IPS-18a (cell line): ENCODE results near the gene ST3GAL3.
"Not testable (repeated sequence)": the region's sequence is repeated elsewhere in the genome, so short reads cannot be mapped to it uniquely, and the experiment has no call there.

Source experiments
- H3K27ac ChIP-seq: one replicate; pipeline ENCODE4 v1.5.1; 2013; ENCODE audit warnings: low read length
- H3K27me3 ChIP-seq: one replicate; pipeline ENCODE4 v1.6.1; 2013; ENCODE audit warnings: mild to moderate bottlenecking, low read length; ENCODE audit not compliant: control insufficient read depth, insufficient read depth
- H3K36me3 ChIP-seq: one replicate; pipeline ENCODE4 v1.6.1; 2013; ENCODE audit warnings: low read depth, low read length; ENCODE audit not compliant: control insufficient read depth
- H3K4me1 ChIP-seq: one replicate; pipeline ENCODE4 v1.6.1; 2013; ENCODE audit warnings: low read depth, low read length; ENCODE audit not compliant: control insufficient read depth
- H3K4me3 ChIP-seq: one replicate; pipeline ENCODE4 v1.5.1; 2013; ENCODE audit warnings: low read length
- H3K9ac ChIP-seq: one replicate; pipeline ENCODE4 v1.6.1; 2013; ENCODE audit warnings: mild to moderate bottlenecking, low read length, moderate library complexity
- H3K9me3 ChIP-seq: one replicate; pipeline ENCODE4 v1.6.1; 2013; ENCODE audit warnings: low read depth, low read length; ENCODE audit not compliant: control insufficient read depth

The ST3GAL3 gene

DNA sequence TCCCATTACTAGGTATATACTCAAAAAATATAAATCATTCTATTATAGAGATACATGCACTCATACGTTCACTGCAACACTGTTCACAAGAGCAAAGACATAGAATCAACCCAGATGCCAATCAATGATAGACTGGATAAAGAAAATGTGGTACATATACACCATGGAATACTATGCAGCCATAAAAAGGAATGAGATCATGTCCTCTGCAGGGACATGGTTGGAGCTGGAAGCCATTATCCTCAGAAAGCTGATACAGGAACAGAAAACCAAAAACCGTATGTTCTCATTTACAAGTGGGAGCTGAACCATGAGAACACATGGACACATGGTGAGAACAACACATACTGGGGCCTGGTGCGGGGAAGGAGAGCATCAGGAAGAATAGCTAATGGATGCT lies 70.6 kb downstream of the ST3GAL3 start:
- H3K27ac ChIP-seq, H3K27me3 ChIP-seq, H3K9me3 ChIP-seq, H3K4me1 ChIP-seq, H3K4me3 ChIP-seq, H3K36me3 ChIP-seq, H3K9ac ChIP-seq: not testable (repeated sequence)

DNA sequence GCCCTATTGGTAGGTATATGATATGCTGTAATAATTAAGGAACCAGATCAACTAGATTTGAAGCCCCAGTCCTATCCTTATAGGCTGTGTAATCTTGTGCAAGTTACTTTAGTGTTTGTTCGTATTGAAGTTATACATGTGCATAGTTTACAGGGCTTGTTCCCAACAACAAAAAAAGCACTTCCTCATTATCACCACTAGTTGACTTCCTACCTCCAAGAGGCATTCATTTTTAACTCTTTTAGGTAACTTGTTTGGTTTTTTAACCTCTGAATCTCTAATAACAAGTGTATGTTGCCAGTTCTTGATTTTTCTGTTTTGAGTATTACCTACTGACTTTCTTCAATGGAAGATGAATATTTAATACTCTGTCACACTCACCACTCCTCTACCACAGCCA lies 71.9 kb downstream of the ST3GAL3 start:
- no peak overlapping the region for H3K27ac ChIP-seq
- no peaks in the 10 kb centered on the region for H3K9me3 ChIP-seq
- H3K36me3 ChIP-seq, result no peaks in the 10 kb centered on the region
- H3K9ac ChIP-seq, result no peak overlapping the region
- H3K27me3 ChIP-seq, result no peaks in the 10 kb centered on the region
- H3K4me1 ChIP-seq, result no peaks in the 10 kb centered on the region
- no peak overlapping the region for H3K4me3 ChIP-seq

- Histone ChIP-seq H3K9me3 (no peaks in the 10 kb centered on the region), H3K36me3 (no peaks in the 10 kb centered on the region), H3K9ac (no peak overlapping the region), H3K4me1 (no peaks in the 10 kb centered on the region), H3K27ac (no peak overlapping the region), H3K4me3 (no peak overlapping the region), H3K27me3 (no peaks in the 10 kb centered on the region)
Observed at GRCh38 chr1:43779805-43780403, 72.6 kb downstream of the ST3GAL3 start.

DNA sequence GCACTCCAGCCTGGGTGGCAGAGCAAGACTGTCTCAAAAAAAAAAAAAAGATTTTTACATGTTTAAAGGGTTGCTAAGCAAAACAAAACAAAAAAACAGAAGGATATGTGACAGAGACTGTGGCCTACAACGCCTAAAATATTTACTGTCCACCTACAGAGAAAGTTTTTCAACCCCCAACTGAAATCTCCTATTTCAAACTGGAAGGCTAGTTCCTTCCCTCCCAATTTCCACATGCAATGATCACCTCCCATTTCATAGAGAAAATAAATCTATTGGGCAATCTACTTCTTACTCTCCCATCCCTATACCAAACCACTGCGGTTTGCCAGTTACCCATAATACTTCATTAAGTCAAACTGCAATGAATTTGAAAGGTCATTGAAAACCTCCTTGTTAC lies 74.2 kb downstream of the ST3GAL3 start:
- no peaks in the 10 kb centered on the region for H3K27me3 ChIP-seq
- H3K4me3 ChIP-seq, result no peak overlapping the region
- no peak overlapping the region for H3K9ac ChIP-seq
- H3K27ac ChIP-seq, result no peak overlapping the region
- H3K4me1 ChIP-seq, result no peaks in the 10 kb centered on the region
- H3K36me3 ChIP-seq, result no peaks in the 10 kb centered on the region
- H3K9me3 ChIP-seq, result no peaks in the 10 kb centered on the region

DNA sequence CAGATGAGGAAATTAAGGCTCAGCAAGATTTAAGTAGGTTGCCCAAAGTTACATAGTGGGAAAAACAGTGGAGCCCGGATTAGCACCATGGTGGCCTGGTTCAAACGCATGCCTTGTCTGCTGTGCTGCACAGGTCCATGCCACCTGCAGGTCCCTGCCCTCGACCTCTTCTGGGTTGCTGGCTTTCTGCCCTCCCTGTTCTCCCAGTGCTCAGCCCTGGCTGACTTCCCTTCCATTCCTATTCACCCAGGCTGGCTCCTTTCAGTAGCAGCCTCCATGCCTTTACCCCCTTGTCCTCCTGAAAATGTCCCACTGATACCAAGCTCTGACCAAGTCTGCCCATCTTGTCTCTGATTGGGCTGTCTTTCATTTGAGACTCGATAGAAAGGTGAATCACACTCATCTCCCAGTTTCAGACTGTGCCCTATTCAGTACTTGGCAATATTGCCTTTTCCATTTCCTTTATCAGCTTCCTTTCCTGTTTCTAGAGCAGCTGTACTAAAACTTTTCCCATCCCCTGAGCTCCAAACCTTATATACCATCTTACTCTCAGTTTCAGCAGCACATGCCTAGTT lies 75.8 kb downstream of the ST3GAL3 start:
- no peak overlapping the region for H3K27ac ChIP-seq
- no peaks in the 10 kb centered on the region for H3K4me1 ChIP-seq

GRCh38 chr1:43783671-43784205 lies 76.4 kb downstream of the ST3GAL3 start:
- Histone ChIP-seq H3K9ac (no peak overlapping the region), H3K4me3 (no peak overlapping the region), H3K36me3 (no peaks in the 10 kb centered on the region), H3K4me1 (no peaks in the 10 kb centered on the region), H3K9me3 (no peaks in the 10 kb centered on the region), H3K27me3 (no peaks in the 10 kb centered on the region), H3K27ac (no peak overlapping the region)

More for the DNA sequence above, 75.8 kb downstream of the ST3GAL3 start:
- Histone ChIP-seq H3K36me3 (no peaks in the 10 kb centered on the region), H3K9ac (no peak overlapping the region), H3K4me3 (no peak overlapping the region), H3K9me3 (no peaks in the 10 kb centered on the region), H3K27me3 (no peaks in the 10 kb centered on the region)

- Histone ChIP-seq H3K27ac (no peak overlapping the region), H3K36me3 (no peaks in the 10 kb centered on the region), H3K9me3 (no peaks in the 10 kb centered on the region), H3K4me3 (no peak overlapping the region), H3K27me3 (no peaks in the 10 kb centered on the region), H3K9ac (no peak overlapping the region), H3K4me1 (no peaks in the 10 kb centered on the region)
Observed at GRCh38 chr1:43786201-43786958, 79.0 kb downstream of the ST3GAL3 start.

- Histone ChIP-seq H3K27me3 (no peaks in the 10 kb centered on the region), H3K4me3 (no peak overlapping the region), H3K9me3 (no peaks in the 10 kb centered on the region), H3K4me1 (no peaks in the 10 kb centered on the region), H3K36me3 (no peaks in the 10 kb centered on the region), H3K27ac (no peak overlapping the region), H3K9ac (no peak overlapping the region)
Observed at GRCh38 chr1:43786960-43787359, 79.6 kb downstream of the ST3GAL3 start.

DNA sequence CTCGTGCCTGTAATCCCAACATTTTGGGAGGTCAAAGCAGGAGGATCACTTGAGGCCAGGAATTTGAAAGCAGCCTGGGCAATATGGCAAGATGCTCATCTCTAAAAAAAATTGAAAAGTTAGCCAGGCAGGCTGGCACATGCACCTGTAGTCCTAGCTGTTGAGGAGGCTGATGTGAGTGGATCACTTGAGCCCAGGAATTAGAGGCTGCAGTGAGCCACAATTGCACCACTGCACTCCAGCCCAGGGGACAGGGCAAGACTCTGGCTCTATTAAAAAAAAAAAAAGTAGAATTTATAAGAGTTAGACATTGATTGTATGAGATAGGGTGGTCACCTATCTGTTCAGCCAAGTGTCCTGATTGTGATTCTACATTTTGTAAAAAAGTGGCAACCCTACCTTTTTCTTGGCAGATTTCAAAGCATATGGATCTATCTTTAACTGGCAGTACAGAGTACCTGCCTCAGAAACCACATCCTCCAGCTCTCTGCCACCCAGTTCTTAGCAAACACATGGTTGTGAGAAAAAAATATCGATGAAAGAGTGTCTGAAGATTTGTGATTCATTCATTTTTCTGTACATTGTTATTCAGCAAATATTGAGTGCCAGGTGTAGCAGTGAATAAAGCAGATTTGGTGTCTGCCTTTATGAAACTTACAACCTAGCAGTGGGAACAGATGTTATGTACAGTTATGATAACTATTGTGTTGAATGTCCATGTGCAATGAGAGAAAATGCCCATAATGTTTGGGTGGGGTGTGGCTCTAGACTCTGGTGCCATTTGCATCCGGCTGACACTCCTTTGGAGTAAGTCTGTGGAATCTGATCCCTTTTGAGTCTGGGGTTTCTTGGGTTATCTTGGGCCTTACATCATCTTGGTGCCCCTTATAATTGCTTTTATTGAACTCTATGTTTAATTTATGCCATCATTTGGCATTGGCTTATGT lies 82.5 kb downstream of the ST3GAL3 start:
- H3K9me3 ChIP-seq, result no peaks in the 10 kb centered on the region
- no peak overlapping the region for H3K27ac ChIP-seq
- no peaks in the 10 kb centered on the region for H3K27me3 ChIP-seq
- no peaks in the 10 kb centered on the region for H3K36me3 ChIP-seq
- H3K4me1 ChIP-seq, result no peaks in the 10 kb centered on the region
- H3K9ac ChIP-seq, result no peak overlapping the region
- no peak overlapping the region for H3K4me3 ChIP-seq

- H3K27ac ChIP-seq, result no peak overlapping the region
- H3K9me3 ChIP-seq, result no peaks in the 10 kb centered on the region
- no peaks in the 10 kb centered on the region for H3K27me3 ChIP-seq
- H3K9ac ChIP-seq, result no peak overlapping the region
- no peaks in the 10 kb centered on the region for H3K36me3 ChIP-seq
- H3K4me3 ChIP-seq, result no peak overlapping the region
- no peaks in the 10 kb centered on the region for H3K4me1 ChIP-seq
Observed at GRCh38 chr1:43791243-43791642, 83.9 kb downstream of the ST3GAL3 start.

GRCh38 chr1:43796111-43796581 lies 88.8 kb downstream of the ST3GAL3 start:
- H3K4me1 ChIP-seq, result no peaks in the 10 kb centered on the region
- no peak overlapping the region for H3K4me3 ChIP-seq
- H3K9ac ChIP-seq, result no peak overlapping the region
- no peak overlapping the region for H3K27ac ChIP-seq
- H3K36me3 ChIP-seq, result no peaks in the 10 kb centered on the region
- no peaks in the 10 kb centered on the region for H3K27me3 ChIP-seq
- H3K9me3 ChIP-seq, result no peaks in the 10 kb centered on the region
